Calu3 (cell line): Measurements from ENCODE around the gene MFSD12. TPM values are rescaled to one million over a fixed set of nuclear protein-coding genes. Genes with fewer than 3 reads are reported as not detected.
"Not testable (repeated sequence)": the region's sequence is repeated elsewhere in the genome, so short reads cannot be mapped to it uniquely, and the experiment has no call there.

Experiments
- BruUV-seq: library from RNA; stranded (reverse); fragments of 400-500 nt; replicated peaks from 2 replicates; lab custom pipeline; 2021; lab: Mats Ljungman, UMichigan
- CTCF ChIA-PET: fragments of 300-600 bp; sonication (Branson Sonifier 250); formaldehyde crosslinking; loops from one replicate; lab custom pipeline; 2022; ENCODE audit warnings: antibody characterized with exemption; lab: Charles Lee
- DNase-seq: peaks from one replicate; pipeline ENCODE4 v3.0.0; 2022
- H3K27ac Mint-ChIP-seq: one replicate; pipeline ENCODE4 v1.8.0; 2022; ENCODE audit warnings: mixed read lengths; ENCODE audit not compliant: unreplicated experiment
- H3K27me3 Mint-ChIP-seq: one replicate; pipeline ENCODE4 v1.8.0; 2022; ENCODE audit warnings: mixed read lengths; ENCODE audit not compliant: unreplicated experiment
- H3K36me3 Mint-ChIP-seq: one replicate; pipeline ENCODE4 v1.8.0; 2022; ENCODE audit warnings: mild to moderate bottlenecking, moderate library complexity, mixed read lengths; ENCODE audit not compliant: insufficient read depth, unreplicated experiment
- H3K4me1 Mint-ChIP-seq: one replicate; pipeline ENCODE4 v1.8.0; 2022; ENCODE audit warnings: mild to moderate bottlenecking, low read depth, mixed read lengths; ENCODE audit not compliant: unreplicated experiment
- H3K4me3 Mint-ChIP-seq: one replicate; pipeline ENCODE4 v1.8.0; 2022; ENCODE audit warnings: mild to moderate bottlenecking, low read depth, moderate library complexity, mixed read lengths; ENCODE audit not compliant: unreplicated experiment
- H3K9me3 Mint-ChIP-seq: one replicate; pipeline ENCODE4 v1.8.0; 2022; ENCODE audit warnings: low read depth, mixed read lengths; ENCODE audit not compliant: unreplicated experiment
- intact Hi-C: fragments of 100-400 bp; cut with micrococcal nuclease; formaldehyde crosslinking; loops from one replicate; pipeline ENCODE4 v1.10.0; 2022; ENCODE audit not compliant: unreplicated experiment
- total RNA-seq: library from RNA; stranded (reverse); gene quantifications from 2 replicates; pipeline ENCODE4 v1.2.3, GENCODE V29; 2022
- TF ChIP-seq, protein P1 (sequence below): fragments of 200-600 bp; IDR thresholded peaks from one replicate; pipeline ENCODE4 v1.8.0; 2022; ENCODE audit warnings: antibody characterized with exemption; ENCODE audit not compliant: unreplicated experiment

The MFSD12 gene
- total RNA-seq, 1 experiment from 2014 or later = 105 TPM

DNA sequence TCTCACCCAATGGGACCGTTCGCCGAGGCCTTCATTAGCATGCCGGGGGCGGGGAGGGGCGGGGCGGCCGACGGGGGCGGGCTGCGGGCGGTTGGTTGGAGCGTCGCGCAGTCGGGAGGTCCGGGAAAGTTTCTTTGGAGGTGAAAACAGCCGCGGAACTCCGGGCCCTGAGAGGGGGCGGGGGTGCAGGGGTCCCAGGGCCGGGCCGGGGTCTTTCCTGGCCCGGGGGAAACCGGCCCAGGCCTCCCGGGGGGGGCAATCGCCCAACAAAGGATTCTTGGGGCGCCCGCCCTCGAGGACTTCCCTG lies 15.4 kb upstream of the MFSD12 start, which contains the start of gene HMG20B:
TSS of gene HMG20B (plus strand) at position 90 of the 307 bp plus-strand sequence. CDS start 366 bp downstream, outside the sequence.
- Mint-ChIP-seq H3K4me1 (no peaks in the 10 kb centered on the region), H3K27ac (peak within 1 kb of the TSS; percentile 63), H3K4me3 (peak within 1 kb of the TSS; percentile 72), H3K36me3 (peaks cover 45% of the 10 kb centered on the region), H3K27me3 (no peaks in the 10 kb centered on the region), H3K9me3 (no peaks in the 10 kb centered on the region)
- no TSS peak for BruUV-seq
- CTCF ChIA-PET = no interaction called here
- TF ChIP-seq, protein P1, sequence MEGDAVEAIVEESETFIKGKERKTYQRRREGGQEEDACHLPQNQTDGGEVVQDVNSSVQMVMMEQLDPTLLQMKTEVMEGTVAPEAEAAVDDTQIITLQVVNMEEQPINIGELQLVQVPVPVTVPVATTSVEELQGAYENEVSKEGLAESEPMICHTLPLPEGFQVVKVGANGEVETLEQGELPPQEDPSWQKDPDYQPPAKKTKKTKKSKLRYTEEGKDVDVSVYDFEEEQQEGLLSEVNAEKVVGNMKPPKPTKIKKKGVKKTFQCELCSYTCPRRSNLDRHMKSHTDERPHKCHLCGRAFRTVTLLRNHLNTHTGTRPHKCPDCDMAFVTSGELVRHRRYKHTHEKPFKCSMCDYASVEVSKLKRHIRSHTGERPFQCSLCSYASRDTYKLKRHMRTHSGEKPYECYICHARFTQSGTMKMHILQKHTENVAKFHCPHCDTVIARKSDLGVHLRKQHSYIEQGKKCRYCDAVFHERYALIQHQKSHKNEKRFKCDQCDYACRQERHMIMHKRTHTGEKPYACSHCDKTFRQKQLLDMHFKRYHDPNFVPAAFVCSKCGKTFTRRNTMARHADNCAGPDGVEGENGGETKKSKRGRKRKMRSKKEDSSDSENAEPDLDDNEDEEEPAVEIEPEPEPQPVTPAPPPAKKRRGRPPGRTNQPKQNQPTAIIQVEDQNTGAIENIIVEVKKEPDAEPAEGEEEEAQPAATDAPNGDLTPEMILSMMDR = no peak
- no peak for DNase-seq
- intact Hi-C loops = no loop called here

DNA sequence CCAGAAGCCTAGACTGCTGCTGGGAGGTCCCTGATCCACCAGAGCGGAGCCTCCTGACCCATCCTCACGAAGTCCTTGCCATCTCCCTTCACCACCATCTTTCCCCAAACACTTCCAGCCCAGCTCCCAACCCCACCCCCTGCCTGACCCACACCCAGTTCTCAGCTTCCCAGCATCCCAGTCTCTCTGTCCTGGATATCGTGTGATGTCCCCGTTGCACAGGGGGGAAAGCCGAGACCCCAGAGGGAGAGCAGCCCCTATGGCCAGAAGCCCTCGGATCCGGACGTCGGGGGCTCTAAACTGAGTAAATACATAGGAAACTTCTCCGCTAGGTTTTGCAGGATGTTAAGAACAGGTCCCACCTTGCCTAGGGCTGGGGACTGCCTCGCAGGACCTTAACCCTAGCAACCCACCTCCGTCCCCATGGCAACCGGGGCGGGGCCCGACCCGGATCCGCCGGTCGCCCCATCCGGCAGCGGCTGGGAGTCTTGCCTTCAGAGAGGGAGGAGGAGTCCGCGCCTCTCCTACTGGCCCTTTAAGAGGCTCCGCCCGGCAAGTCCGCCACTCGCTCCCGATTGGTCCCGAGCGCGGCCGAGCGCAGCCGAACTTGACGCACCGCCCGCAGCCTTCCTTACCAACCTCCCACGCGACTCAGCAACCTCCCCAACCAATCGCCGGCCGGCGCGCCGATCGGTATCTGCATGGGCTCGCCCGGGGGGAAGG lies 14.9 kb upstream of the MFSD12 start:
- intact Hi-C loops = no loop called here
- DNase-seq = peak; percentile 95
- H3K27ac Mint-ChIP-seq = peak overlapping the region; percentile 56
- TF ChIP-seq, protein P1 = no peak
- H3K9me3 Mint-ChIP-seq = no peaks in the 10 kb centered on the region
- peaks cover 45% of the 10 kb centered on the region for H3K36me3 Mint-ChIP-seq
- CTCF ChIA-PET = no interaction called here
- H3K27me3 Mint-ChIP-seq = no peaks in the 10 kb centered on the region
- BruUV-seq = no TSS peak
- H3K4me1 Mint-ChIP-seq = no peaks in the 10 kb centered on the region
- H3K4me3 Mint-ChIP-seq = peak overlapping the region; percentile 72

DNA sequence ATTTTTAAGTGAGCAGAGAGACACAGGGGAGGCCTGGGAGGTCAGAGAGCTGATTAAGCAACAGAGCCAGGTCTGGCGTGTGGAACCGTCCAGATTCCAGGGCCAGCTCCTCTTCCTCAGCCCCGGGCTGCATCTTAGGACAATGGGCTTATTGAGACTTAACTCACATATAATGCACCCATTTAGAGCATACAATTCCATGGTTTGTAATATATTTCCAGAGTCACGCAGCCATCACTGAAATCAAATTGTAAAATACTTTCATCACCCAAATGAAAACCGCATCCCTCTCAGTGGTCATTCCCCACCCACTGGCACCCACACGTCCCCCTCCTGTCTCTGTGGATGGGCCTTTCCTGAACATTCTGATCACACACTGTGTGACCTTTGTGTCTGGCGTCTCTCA lies 13.2 kb upstream of the MFSD12 start:
- CTCF ChIA-PET = interaction anchor here (1.0 kb wide), 1 partner anchor 12 kb away, joined by 3 read pairs; no protein-coding TSS in a partner anchor
- no TSS peak for BruUV-seq
- Mint-ChIP-seq H3K9me3 (no peaks in the 10 kb centered on the region), H3K27ac (no peak overlapping the region), H3K4me3 (no peak overlapping the region), H3K4me1 (no peaks in the 10 kb centered on the region), H3K36me3 (peaks cover 33% of the 10 kb centered on the region), H3K27me3 (no peaks in the 10 kb centered on the region)
- DNase-seq = no peak
- intact Hi-C loops = no loop called here
- TF ChIP-seq, protein P1 = no peak

DNA sequence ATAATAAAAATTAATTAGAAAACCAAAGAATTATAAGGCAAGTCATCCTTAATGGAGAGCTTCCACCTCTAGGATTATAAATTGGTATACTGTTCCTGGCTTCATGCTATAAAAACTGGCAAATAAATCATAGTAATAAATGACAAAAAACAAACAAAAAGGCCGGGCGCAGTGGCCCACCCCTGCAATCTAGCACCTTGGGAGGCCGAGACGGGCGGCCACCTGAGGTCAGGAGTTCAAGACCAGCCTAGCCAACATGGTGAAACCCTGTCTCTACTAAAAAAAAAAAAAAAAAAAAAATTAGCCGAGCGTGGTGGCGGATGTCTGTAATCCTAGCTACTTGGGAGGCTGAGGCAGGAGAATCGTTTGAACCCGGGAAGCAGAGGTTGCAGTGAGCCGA lies 12.7 kb upstream of the MFSD12 start:
- intact Hi-C loops, H3K27ac Mint-ChIP-seq, DNase-seq, H3K4me1 Mint-ChIP-seq, H3K9me3 Mint-ChIP-seq, BruUV-seq, H3K4me3 Mint-ChIP-seq, H3K27me3 Mint-ChIP-seq: not testable (repeated sequence)
- CTCF ChIA-PET = interaction anchor here (1.0 kb wide), 1 partner anchor 12 kb away, joined by 3 read pairs; no protein-coding TSS in a partner anchor
- peaks cover 27% of the 10 kb centered on the region for H3K36me3 Mint-ChIP-seq

DNA sequence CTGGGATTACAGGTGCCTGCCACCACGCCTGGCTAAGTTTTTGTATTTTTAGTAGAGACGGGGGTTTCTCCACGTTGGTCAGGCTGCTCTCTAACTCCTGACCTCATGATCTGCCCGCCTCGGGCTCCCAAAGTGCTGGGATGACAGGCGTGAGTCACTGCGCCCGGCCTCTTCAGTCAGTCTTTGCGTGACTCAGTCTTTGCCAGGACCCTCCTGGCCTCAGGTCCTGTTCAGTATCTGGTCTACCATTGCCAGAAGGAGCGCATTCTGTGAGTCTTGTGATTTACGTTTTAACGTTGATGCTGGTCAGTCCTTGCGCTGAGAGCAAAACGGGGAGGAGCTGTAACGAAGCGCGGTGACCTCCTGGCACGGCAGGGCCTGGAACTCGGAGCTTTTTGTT lies 7.8 kb upstream of the MFSD12 start:
- Mint-ChIP-seq H3K4me3 (no peak overlapping the region), H3K4me1 (no peaks in the 10 kb centered on the region), H3K9me3 (no peaks in the 10 kb centered on the region), H3K36me3 (no peaks in the 10 kb centered on the region), H3K27ac (no peak overlapping the region), H3K27me3 (no peaks in the 10 kb centered on the region)
- no peak for DNase-seq
- intact Hi-C loops = no loop called here
- CTCF ChIA-PET = no interaction called here
- no TSS peak for BruUV-seq
- TF ChIP-seq, protein P1 = no peak
